ENCODE measurements around the gene CARM1. TPM values are rescaled to one million over a fixed set of nuclear protein-coding genes. Genes with fewer than 3 reads are reported as not detected.

The CARM1 gene
- total RNA-seq (19.1 TPM), polyA plus RNA-seq (55.7 TPM)

DNA sequence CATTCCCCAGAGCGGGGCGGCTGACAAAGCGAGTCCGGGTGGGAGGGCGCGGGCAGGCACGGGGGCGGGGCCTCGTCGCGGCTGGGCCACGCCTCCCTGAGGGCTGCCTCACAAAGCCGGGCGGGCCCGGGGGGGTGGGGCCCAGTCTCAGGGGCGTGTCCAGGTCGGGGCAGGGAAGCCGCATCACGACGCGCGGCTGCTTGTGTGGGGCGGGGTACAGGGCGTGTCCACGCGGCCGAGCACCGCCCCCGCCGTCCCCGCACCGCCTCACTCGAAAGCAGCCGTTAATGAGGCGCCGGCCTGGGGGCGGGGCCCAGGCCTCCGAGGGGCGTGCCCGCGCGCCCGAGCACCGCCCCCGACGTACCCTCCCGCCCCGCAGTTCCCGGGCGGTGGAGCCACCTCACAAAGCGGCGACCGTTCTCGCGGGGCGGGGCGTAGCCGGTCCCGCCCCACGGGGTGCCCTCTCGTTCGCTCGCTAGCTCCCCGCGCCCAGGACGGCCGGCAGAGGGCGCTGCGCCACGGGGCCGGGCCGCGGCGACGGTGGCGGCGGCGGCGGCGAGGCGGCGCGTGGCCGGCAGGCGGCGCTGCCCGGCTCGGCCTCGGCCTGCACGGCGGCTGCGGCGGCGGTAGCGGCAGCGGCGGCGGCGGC lies at the start of gene CARM1:
Gene CARM1 (plus strand): TSS at position 599 of the 649 bp plus-strand sequence. CDS start 150 bp downstream, outside the sequence.
- Histone ChIP-seq H3K27ac (ENCODE audit: low read depth) (peak within 1 kb of the TSS; percentile 74), H3K4me1 (ENCODE audit: insufficient read depth) (peaks cover 2% of the 10 kb centered on the region), H3K4me3 (ENCODE audit: low read depth, low read length) (peak within 1 kb of the TSS; percentile 95), H3K36me3 (ENCODE audit: insufficient read depth) (no peaks in the 10 kb centered on the region)
- peak; percentile 94 for DNase-seq (ENCODE audit: extremely low spot score)
- under 1% methylated on average over 91 of the region's 99 CpGs for WGBS

DNA sequence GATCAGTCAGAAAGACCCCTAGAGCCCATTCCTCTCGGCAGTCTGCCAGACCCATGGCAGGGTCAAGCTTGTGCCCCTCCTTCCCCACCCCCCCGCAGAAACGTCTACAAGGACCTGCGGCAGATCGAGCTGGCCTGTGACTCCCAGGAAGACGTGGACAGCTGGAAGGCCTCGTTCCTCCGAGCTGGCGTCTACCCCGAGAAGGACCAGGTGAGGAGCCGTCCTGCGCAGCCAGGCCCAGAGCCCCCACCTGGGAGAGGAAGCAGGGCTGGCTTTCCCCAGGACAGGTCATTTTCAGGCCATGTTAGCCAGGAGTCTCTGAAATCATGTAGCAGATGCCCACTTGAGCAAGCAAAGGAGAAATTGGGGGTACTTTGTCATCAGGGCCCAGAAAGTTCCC lies 47.7 kb upstream of the CARM1 start:
- no peak overlapping the region for H3K4me3 ChIP-seq (ENCODE audit: low read depth, low read length)
- H3K4me1 ChIP-seq (ENCODE audit: insufficient read depth), result no peaks in the 10 kb centered on the region
- H3K36me3 ChIP-seq (ENCODE audit: insufficient read depth), result peaks cover 9% of the 10 kb centered on the region
- 91% methylated on average over 12 of the region's 12 CpGs for WGBS
- H3K27ac ChIP-seq (ENCODE audit: low read depth), result no peak overlapping the region
- no peak for DNase-seq (ENCODE audit: extremely low spot score)

DNA sequence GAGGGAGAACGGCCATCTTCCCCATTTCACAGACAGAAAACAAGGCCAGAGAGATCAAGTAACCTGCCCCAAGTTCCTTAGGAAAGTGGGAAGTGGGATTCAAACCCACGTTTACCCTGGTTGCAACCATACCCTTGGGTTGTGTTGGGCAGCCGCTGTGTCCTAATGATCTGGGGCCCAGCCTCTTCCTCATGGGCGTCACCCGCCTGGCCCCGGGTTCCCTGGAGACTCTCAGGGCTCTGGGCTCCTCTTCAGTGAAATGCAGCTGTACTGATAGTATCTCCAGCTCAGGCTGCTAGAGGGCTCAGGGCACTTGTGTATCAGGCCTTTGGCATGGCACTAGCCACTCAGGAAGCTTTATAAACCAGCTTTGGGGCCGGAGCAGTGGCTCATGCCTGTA lies 45.1 kb upstream of the CARM1 start:
- 93% methylated on average over 7 of the region's 7 CpGs for WGBS
- H3K36me3 ChIP-seq (ENCODE audit: insufficient read depth), result peaks cover 9% of the 10 kb centered on the region

DNA sequence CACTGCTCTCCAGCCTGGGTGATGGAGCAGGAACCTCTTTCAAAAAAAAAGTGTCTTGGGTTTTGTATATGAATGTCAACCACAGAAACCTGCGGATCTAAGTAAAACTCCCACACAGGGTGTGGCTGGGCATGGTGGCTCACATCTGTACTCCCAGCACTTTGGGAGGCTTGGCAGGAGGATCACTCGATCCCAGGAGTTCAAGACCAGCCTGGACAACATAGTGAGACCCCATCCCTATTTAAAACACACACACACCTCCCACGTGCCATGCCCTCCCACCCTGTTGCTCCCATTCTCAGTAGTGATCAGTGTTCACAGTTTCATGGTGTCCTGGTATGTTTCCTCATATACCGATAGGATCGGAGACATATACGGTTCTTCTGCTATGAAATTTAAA lies 44.5 kb upstream of the CARM1 start:
- no peak for DNase-seq (ENCODE audit: extremely low spot score)
- no peaks in the 10 kb centered on the region for H3K4me1 ChIP-seq (ENCODE audit: insufficient read depth)
- 90% methylated on average over 6 of the region's 6 CpGs for WGBS
- peaks cover 9% of the 10 kb centered on the region for H3K36me3 ChIP-seq (ENCODE audit: insufficient read depth)
- no peak overlapping the region for H3K4me3 ChIP-seq (ENCODE audit: low read depth, low read length)
- H3K27ac ChIP-seq (ENCODE audit: low read depth), result no peak overlapping the region

More for the DNA sequence above, 45.1 kb upstream of the CARM1 start:
- no peak overlapping the region for H3K27ac ChIP-seq (ENCODE audit: low read depth)
- no peak overlapping the region for H3K4me3 ChIP-seq (ENCODE audit: low read depth, low read length)
- DNase-seq (ENCODE audit: extremely low spot score), result no peak
- no peaks in the 10 kb centered on the region for H3K4me1 ChIP-seq (ENCODE audit: insufficient read depth)

DNA sequence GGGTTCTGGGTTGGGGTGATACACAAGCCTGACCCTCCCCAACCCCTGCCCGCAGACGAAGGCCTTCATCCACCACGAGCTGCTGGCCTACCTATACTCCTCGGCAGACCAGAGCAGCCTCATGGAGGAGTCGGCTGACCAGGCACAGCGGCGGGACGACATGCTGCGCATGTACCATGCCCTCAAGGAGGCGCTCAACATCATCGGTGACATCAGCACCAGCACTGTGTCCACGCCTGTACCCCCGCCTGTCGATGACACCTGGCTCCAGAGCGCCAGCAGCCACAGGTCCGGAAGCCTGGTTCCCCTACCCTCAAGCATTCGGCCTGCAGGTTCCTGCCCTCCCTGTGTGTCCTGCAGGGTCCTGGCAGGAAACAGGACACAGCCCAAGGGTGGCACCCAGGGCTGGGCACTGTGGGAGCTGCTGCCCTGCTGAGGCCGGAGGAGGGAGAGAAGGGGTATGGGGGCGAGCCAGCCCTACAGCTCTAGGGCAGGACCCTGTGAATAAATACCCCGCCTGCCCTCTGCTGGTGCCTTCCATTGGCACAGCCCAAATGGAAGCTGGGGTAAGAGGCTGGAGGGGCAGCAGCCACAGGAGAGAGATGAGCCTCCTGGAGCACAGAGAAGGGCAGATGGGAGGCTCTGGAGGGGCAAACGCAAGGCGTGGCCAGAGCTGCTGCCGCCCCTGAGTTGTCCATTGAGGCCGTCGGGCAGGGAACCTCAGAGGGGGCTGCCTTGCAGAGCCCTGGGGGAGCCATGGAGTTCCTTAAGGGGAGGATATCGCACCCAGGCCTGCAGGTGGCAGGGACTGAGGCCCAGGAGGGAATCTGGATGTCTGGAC lies 42.2 kb upstream of the CARM1 start:
- H3K36me3 ChIP-seq (ENCODE audit: insufficient read depth), result peaks cover 5% of the 10 kb centered on the region
- no peak overlapping the region for H3K4me3 ChIP-seq (ENCODE audit: low read depth, low read length)
- no peak for DNase-seq (ENCODE audit: extremely low spot score)
- no peaks in the 10 kb centered on the region for H3K4me1 ChIP-seq (ENCODE audit: insufficient read depth)
- WGBS, result 89% methylated on average over 26 of the region's 26 CpGs
- H3K27ac ChIP-seq (ENCODE audit: low read depth), result no peak overlapping the region

DNA sequence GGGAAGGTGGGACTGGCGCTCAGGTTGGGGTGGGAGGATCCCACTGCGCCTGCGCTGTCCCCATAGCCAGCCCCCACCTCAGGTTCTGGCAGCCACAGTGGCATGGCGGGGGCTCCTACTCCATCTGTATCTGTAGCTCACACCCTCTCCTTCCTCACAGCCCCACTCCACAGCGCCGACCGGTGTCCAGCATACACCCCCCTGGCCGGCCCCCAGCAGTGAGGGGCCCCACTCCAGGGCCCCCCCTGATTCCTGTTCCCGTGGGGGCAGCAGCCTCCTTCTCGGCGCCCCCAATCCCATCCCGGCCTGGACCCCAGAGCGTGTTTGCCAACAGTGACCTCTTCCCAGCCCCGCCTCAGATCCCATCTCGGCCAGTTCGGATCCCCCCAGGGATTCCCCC lies 41.4 kb upstream of the CARM1 start:
- peaks cover under 1% of the 10 kb centered on the region for H3K36me3 ChIP-seq (ENCODE audit: insufficient read depth)
- 85% methylated on average over 16 of the region's 16 CpGs for WGBS
- H3K4me1 ChIP-seq (ENCODE audit: insufficient read depth), result no peaks in the 10 kb centered on the region
- no peak for DNase-seq (ENCODE audit: extremely low spot score)
- H3K27ac ChIP-seq (ENCODE audit: low read depth), result no peak overlapping the region
- no peak overlapping the region for H3K4me3 ChIP-seq (ENCODE audit: low read depth, low read length)

DNA sequence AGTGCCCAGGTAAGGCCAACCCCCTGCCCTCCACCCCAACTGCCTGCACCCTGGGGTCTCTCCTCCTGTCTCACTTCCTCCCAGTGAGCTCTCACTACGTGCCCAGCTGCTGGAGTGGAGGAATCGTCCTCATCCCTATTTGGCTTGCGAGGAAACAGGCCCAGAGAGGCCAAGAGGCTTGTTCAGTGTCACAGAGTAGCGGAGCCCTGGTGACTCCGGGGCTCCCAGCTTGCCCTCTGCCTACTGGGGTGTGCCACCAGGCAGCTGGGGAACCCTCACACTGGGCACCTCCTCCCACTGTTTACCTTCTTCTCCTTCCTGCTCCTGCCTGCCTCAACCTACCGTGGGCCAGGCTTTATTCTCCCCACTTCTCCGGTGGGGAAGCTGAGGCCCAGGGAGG lies 41.0 kb upstream of the CARM1 start:
- Histone ChIP-seq H3K27ac (ENCODE audit: low read depth) (no peak overlapping the region), H3K36me3 (ENCODE audit: insufficient read depth) (no peaks in the 10 kb centered on the region), H3K4me3 (ENCODE audit: low read depth, low read length) (no peak overlapping the region), H3K4me1 (ENCODE audit: insufficient read depth) (no peaks in the 10 kb centered on the region)
- no peak for DNase-seq (ENCODE audit: extremely low spot score)
- WGBS, result 87% methylated on average over 7 of the region's 7 CpGs

DNA sequence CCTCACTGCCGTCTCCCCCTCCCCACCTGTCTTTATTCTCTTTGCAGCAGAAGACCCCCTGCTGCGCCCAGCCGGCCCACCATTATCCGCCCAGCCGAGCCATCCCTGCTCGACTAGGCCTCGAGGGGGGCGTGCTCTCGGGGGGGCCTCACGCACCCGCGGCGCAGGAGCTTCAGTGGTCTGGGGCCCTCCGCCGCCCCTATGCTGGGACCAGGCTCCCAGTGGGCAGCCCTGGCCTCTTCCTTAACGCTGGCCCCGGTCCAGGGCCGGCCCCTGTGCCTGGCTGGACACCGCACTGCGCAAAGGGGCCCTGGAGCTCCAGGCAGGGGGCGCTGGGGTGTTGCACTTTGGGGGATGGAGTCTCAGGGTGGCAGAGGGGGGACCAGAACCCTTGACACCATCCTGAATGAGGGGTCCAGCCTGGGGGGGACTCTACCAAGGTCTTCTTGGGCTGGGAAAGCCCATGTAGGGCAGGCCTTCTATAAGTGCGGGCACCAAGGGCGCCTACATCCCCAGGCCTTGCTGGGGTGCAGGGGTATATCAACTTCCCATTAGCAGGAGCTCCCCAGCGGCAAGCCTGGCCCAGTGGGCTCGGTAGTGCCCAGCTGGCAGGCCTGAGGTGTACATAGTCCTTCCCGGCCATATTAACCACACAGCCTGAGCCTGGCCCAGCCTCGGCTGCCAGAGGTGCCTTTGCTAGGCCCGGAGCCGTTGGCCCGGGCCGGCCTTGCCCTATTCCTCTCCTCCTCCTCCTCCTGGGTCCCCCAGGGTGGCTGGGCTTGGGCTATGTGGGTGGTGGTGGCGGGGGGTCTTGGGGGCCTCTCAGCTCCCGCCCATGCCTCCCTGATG lies 40.2 kb upstream of the CARM1 start:
- DNase-seq (ENCODE audit: extremely low spot score), result no peak
- 88% methylated on average over 33 of the region's 33 CpGs for WGBS
- Histone ChIP-seq H3K4me3 (ENCODE audit: low read depth, low read length) (no peak overlapping the region), H3K27ac (ENCODE audit: low read depth) (no peak overlapping the region), H3K4me1 (ENCODE audit: insufficient read depth) (no peaks in the 10 kb centered on the region), H3K36me3 (ENCODE audit: insufficient read depth) (no peaks in the 10 kb centered on the region)

DNA sequence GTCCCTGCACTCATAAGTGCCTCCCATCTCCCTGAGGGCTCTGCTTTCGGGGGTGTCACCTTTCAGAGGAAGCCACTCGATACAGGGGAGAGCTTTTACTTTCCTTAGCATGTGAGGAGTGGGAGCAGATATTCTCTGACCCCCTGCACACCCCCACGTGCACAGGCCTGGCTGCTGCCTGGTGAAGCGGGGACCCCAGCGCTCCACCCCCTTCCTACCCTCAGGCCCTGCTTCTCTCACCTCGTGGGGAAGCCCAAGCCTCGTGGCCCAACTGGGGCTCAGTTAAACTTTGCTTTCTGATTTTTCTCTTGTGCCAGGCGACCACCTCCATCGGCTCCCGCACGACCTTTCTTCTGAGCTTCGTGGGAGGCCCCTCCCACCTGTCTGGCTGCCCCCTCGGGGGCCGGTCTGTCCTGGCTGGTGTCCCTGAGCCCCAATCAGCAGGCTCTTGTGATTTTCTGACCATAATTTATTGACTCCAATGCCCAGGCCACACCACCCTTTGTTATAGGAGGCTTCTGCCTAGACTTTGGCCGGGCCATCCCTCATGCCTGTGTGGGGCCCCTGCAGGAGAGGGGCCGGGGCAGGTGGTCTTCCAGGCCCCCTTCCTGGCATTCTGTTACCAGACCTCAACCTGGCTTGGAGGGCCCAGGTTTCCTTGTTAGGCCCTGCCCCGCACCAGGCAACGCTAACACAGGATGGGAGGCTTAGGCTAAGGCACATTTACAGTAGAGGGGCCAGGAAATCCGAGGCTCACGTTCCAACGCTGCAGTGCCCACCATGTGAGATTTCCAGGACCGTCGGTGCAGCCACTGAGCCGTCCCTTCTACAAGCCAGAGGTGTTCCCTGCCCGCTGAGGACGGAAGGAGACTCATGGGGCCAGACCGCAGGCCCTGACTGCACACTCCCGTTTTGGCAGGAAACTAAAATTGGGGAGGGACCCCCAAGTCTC lies 39.1 kb upstream of the CARM1 start:
- 74% methylated on average over 28 of the region's 28 CpGs for WGBS

DNA sequence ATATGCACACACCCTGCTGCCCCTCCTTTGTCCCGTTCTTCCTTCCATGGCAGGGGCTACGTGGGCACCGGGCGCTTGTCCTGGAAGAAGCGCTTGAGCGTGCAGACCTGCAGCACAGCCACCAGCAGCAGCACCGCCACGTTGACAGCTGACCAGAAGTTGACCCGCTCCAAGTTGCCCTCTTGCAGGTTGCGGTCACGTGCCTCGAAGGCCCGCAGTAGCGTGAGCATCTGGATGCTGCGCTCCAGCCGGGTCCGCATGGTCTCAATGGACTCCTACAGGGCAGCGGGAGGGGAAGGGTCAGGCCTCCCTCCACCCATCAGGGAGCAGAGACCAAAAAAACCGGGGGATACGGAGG lies 38.4 kb upstream of the CARM1 start:
- Histone ChIP-seq H3K27ac (ENCODE audit: low read depth) (no peak overlapping the region), H3K36me3 (ENCODE audit: insufficient read depth) (no peaks in the 10 kb centered on the region), H3K4me3 (ENCODE audit: low read depth, low read length) (no peak overlapping the region), H3K4me1 (ENCODE audit: insufficient read depth) (no peaks in the 10 kb centered on the region)
- 78% methylated on average over 20 of the region's 20 CpGs for WGBS
- DNase-seq (ENCODE audit: extremely low spot score), result no peak

More for the DNA sequence above, 39.1 kb upstream of the CARM1 start:
- H3K4me3 ChIP-seq (ENCODE audit: low read depth, low read length), result no peak overlapping the region
- H3K36me3 ChIP-seq (ENCODE audit: insufficient read depth), result no peaks in the 10 kb centered on the region
- no peaks in the 10 kb centered on the region for H3K4me1 ChIP-seq (ENCODE audit: insufficient read depth)
- no peak overlapping the region for H3K27ac ChIP-seq (ENCODE audit: low read depth)
- DNase-seq (ENCODE audit: extremely low spot score), result no peak

DNA sequence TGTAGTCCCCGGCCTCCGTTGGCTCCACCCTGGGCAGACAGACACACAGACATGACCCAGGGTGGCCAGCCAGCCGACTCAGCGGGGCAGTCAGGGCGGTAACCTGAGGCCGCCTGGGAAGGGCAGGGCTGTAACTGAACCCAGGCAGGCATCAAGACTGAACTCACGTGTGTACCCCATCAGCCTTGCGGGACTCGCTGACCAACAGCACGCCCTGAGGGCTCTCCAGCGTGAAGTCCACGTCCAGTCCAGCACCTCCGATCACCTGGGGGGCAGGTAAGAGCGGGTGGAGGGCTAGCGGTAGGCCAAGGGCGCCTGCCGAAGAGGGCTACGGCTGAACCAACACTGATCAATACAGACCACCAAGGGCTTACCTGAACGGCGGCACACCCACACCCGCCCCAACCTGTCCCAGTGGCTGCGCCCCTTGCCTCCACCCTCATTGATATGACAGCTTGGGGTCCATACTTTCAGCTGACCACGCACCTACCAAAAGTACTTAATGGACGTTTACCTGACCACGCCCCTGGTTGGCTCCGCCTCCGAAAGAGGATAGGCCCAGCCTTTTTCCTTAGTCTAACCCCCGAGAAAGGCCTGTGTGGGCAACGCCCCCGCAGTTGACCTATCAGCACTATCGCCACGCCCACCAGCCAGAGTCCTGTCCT lies 36.1 kb upstream of the CARM1 start:
- Histone ChIP-seq H3K27ac (ENCODE audit: low read depth) (peak overlapping the region; percentile 73), H3K36me3 (ENCODE audit: insufficient read depth) (no peaks in the 10 kb centered on the region), H3K4me3 (ENCODE audit: low read depth, low read length) (peak overlapping the region; percentile 65), H3K4me1 (ENCODE audit: insufficient read depth) (no peaks in the 10 kb centered on the region)
- WGBS, result 47% methylated on average over 32 of the region's 32 CpGs
- DNase-seq (ENCODE audit: extremely low spot score), result no peak

DNA sequence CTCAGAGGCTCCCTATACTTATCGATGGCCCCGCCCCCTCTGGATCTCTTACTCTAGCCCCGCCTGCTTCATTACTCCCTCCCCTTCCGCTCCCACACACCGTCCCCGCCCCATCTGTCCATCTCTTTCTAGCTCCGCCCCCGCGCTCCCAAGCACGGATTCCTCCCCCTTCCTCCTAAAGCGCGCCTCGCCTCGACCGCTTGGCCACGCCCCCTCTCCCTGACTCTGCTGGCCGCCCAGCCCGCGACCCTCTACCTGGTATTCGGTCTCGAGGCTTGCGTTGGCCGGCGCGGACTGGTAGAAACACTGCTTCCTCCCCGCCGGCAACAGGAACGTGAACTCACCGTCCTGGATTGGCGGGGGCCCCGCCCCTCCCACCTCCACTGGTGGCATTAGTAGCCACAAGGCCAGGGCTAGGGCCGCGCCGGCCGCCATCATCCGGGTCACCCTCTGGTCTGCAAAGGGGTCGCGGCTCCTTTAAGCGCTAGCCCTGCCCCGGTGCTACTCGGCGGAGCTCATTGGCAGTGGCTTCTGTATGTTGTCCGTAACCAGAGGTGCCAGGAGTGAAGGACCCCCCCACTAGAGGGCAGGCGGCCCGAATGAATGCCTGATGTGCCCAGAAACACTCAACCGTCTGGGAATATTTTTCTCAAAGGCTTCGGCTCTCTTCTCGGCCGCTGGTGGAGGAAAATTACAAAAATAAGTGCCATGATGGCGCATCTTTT lies 35.4 kb upstream of the CARM1 start, which contains the start of gene TMED1:
Gene TMED1 (minus strand): TSS at position 459 of the 725 bp plus-strand sequence. CDS start 21 bp downstream, at position 438.
- Histone ChIP-seq H3K4me1 (ENCODE audit: insufficient read depth) (no peaks in the 10 kb centered on the region), H3K4me3 (ENCODE audit: low read depth, low read length) (peak within 1 kb of the TSS; percentile 65), H3K36me3 (ENCODE audit: insufficient read depth) (no peaks in the 10 kb centered on the region), H3K27ac (ENCODE audit: low read depth) (peak within 1 kb of the TSS; percentile 98)
- peak; percentile 98 for DNase-seq (ENCODE audit: extremely low spot score)
- under 1% methylated on average over 50 of the region's 50 CpGs for WGBS

All from urinary bladder (tissue), 4 donors.